K562 (cell line): ENCODE results near the gene ZKSCAN1. TPM values are rescaled to one million over a fixed set of nuclear protein-coding genes. Genes with fewer than 3 reads are reported as not detected.
A peak's percentile ranks its signal among the peaks of the same experiment; 100 is the strongest.

Source experiments
- CHCHD3 ChIP-seq: fragments of 250-450 bp; sonication (Bioruptor Pico); IDR thresholded peaks from 2 replicates; pipeline ENCODE4 v2.1.2; 2022; ENCODE audit warnings: mild to moderate bottlenecking
- CREM ChIP-seq: IDR thresholded peaks from 2 replicates; pipeline ENCODE4 v1.6.1; 2014; ENCODE audit warnings: antibody characterized with exemption, low read depth
- E2F4 ChIP-seq: sonication (generic); formaldehyde crosslinking; IDR thresholded peaks from 2 replicates; pipeline ENCODE4 v1.8.0; 2022; ENCODE audit warnings: mild to moderate bottlenecking, low read depth, missing genetic modification reagents
- NR4A1 ChIP-seq, 2 experiments: fragments of 250-450 bp in 1 of 2; fragments of 450-650 bp in 1 of 2; sonication (Bioruptor Pico) in 1 of 2; IDR thresholded peaks; 2 replicates each; pipeline versions ENCODE4 v1.4.0 to v1.6.1; 2016 to 2020; ENCODE audit warnings: mild to moderate bottlenecking in 2 of 2, missing compliant biosample characterization in 1 of 2, missing genetic modification characterization in 1 of 2, moderate library complexity in 1 of 2
- PBX2 ChIP-seq, 2 experiments: IDR thresholded peaks in 1 of 2; conservative IDR thresholded peaks in 1 of 2; 2 replicates each; pipeline ENCODE4 v1.6.1; 2016; ENCODE audit warnings: low read depth in 2 of 2, mild to moderate bottlenecking in 1 of 2, missing compliant biosample characterization in 1 of 2, missing genetic modification characterization in 1 of 2, moderate library complexity in 1 of 2
- SRSF1 ChIP-seq: fragments of 200-400 bp; formaldehyde crosslinking; IDR thresholded peaks from 2 replicates; pipeline ENCODE4 v1.6.1; 2017; ENCODE audit warnings: mild to moderate bottlenecking, low read depth, low read length, moderate library complexity
- STAT5A ChIP-seq: IDR thresholded peaks from 2 replicates; pipeline ENCODE4 v1.6.1; 2012; ENCODE audit warnings: low read length, inconsistent platforms, borderline replicate concordance
- TEAD2 ChIP-seq: fragments of 450-650 bp; IDR thresholded peaks from 2 replicates; pipeline ENCODE4 v1.6.1; 2016; ENCODE audit warnings: missing genetic modification characterization, control low read depth, missing compliant biosample characterization
- ZBTB5 ChIP-seq: fragments of 450-650 bp; IDR thresholded peaks from 2 replicates; pipeline ENCODE4 v1.6.1; 2017; ENCODE audit warnings: antibody characterized with exemption
- ZNF407 ChIP-seq: fragments of 450-650 bp; IDR thresholded peaks from 2 replicates; pipeline ENCODE4 v1.6.1; 2016; ENCODE audit warnings: low read depth
- ZNF444 ChIP-seq: fragments of 250-450 bp; sonication (Bioruptor Pico); IDR thresholded peaks from 2 replicates; pipeline ENCODE4 v1.4.0; 2020; ENCODE audit warnings: mild to moderate bottlenecking, moderate library complexity
- ZSCAN29 ChIP-seq: fragments of 450-650 bp; IDR thresholded peaks from 2 replicates; pipeline ENCODE4 v1.6.1; 2017
- polyA plus RNA-seq, 8 experiments: library from polyadenylated mRNA; depleted of rRNA in 4 of 8; stranded (reverse) in 5 of 8; unstranded in 3 of 8; fragments of >200 nt; fragmentation: Nextera tagmentation in 2 of 8; fragmentation: Illumina TruSeq in 1 of 8; extraction: Ambion mirVana in 2 of 8; extraction: Trizol in 1 of 8; gene quantifications; 2 replicates each; pipeline versions ENCODE4 v1.2.1 to v1.2.3, GENCODE V29; 2011 to 2014; ENCODE audit warnings: inconsistent platforms in 1 of 8, missing spikeins in 1 of 8
- total RNA-seq, 7 experiments: library from RNA; depleted of rRNA in 6 of 7; stranded (reverse); fragments of >200 nt in 6 of 7; fragmentation: Illumina TruSeq in 2 of 7; extraction: Trizol in 2 of 7; gene quantifications; 2 replicates each; pipeline versions ENCODE4 v1.2.1 to v1.2.3, GENCODE V29; 2011 to 2021; ENCODE audit warnings: low replicate concordance in 1 of 7

Gene ZKSCAN1
- total and polyA plus RNA-seq, 9 of the 15 experiments (the other 6 are each of a cell fraction or from before 2014, with no cell fraction given), result 5.3 to 43.0 (median 23.2) TPM

GRCh38 chr7:100081535-100082102 is 66.2 kb downstream of the ZKSCAN1 start, which contains the start of gene ZNF3 (continued):
- no peak; the same call in 1 of the 2 replicates for TF ChIP-seq PBX2 (CRISPR knock-in tag; IDR thresholded peaks at IDR 0.05; ENCODE audit: low read depth)
- peak; percentile 89 for TF ChIP-seq PBX2 (tag; conservative IDR thresholded peaks at IDR 0.05; ENCODE audit: low read depth)
- no peak for TF ChIP-seq E2F4
- TF ChIP-seq SRSF1, result no peak
- TF ChIP-seq ZNF444 (CRISPR knock-in tag), result no peak
- TF ChIP-seq STAT5A, result peak; percentile 65; the same call in 1 of the 2 replicates
- peak; percentile 96 for TF ChIP-seq CREM
- TF ChIP-seq NR4A1 (CRISPR knock-in tag; IDR thresholded peaks at IDR 0.05), result no peak
- 0 out of 2 replicates have a peak, but pooled peaks have one; percentile 44 for TF ChIP-seq NR4A1 (tag; IDR thresholded peaks at IDR 0.05)
- no peak for TF ChIP-seq ZSCAN29
- no peak for TF ChIP-seq ZNF407
- no peak for TF ChIP-seq TEAD2 (tag)
- TF ChIP-seq CHCHD3 (CRISPR knock-in tag), result no peak
- TF ChIP-seq ZBTB5, result no peak
